ENCODE data around the gene ZNF397.

ZNF397 gene

DNA sequence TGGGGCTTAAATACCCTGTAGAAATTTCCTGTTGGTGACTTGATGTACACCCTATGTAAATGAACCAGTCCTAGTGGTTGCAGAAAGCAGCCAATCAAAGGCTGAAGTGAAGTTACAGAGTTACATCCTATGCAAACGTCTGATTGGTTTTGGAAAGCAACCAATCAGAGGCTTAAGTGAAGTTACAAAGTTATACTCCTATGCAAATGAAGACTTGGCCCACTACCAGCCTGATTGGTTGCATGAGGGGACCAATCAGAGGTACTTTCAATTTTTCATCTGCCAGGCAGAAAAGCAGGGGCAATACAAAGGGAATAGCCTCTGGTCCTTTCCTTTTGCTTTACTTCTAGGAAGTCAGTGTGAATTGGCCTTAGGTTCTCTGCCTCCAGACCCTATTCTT is 13.6 kb upstream of the ZNF397 start:
- ATAC-seq (replicated peaks) (no peak), DNase-seq (no peak)
- Mint-ChIP-seq H3K4me1 (peaks cover 2 to 4% of the 10 kb centered on the region in 2 donors), H3K4me3 (no peak overlapping the region), H3K36me3 (no peaks in the 10 kb centered on the region), H3K9me3 (no peaks in the 10 kb centered on the region), H3K27ac (no peak overlapping the region), H3K27me3 (no peaks in the 10 kb centered on the region)

DNA sequence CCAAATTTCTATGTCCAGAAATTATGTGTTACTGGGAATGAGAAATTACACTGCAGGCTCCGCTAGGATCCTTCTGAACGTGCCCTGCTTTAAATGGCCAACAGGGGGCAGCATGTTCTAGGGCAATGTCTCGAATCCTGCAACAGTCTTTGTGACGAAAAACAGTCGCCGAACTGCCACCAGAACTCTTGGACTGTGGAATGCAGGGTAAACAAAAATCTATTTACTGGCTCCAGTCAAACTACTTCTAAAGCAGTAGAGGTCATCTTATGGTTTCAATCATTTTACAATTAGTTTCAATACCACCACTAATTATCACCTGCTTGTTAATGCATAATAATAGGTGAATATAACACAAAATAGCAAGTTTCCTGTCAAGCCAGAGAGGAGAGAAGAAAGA is 9.8 kb upstream of the ZNF397 start:
- H3K27ac Mint-ChIP-seq = peak overlapping the region; percentile 83

DNA sequence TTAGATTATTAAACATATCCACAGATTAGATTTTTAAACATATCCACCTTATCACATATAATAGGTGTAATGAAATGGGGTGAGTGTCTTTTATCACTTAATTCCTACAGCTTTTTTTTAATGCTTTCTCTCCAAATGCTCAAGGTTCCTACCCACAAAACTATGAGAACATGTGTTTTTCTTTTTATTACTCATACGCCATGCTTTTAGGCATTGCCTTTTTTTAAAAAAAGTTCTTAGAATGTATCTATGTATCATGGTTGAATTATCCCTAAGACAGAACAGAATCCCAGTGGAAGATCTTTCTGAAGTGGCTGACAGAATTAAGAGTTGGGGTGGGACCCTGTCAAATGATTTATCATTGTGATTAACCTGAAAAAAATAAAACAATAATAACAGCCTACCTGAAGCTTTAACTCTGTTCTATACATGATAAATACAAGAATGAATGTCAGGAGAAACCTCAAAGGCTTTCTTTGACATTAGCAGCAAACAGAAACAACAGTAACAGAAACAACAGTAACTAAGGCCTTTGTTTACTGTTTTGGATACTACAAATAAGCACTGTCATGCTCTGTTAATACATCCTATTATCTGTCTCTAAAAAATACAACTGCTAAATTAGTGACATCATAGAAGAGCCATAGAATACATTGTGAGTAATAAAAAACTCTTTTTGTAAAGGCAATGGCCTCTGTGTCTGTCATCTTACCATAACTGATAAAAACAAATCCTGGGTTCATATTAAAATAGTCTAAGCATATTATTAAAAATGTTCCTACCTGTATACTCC is 4.1 kb upstream of the ZNF397 start:
- H3K4me1 Mint-ChIP-seq = no peaks in the 10 kb centered on the region
- ATAC-seq (replicated peaks) = no peak
- H3K27ac Mint-ChIP-seq = no peak overlapping the region
- H3K4me3 Mint-ChIP-seq = no peak overlapping the region
- H3K36me3 Mint-ChIP-seq = no peaks in the 10 kb centered on the region
- H3K9me3 Mint-ChIP-seq = no peaks in the 10 kb centered on the region
- H3K27me3 Mint-ChIP-seq = no peaks in the 10 kb centered on the region
- DNase-seq = no peak

More for the DNA sequence above, 9.8 kb upstream of the ZNF397 start:
- H3K27me3 Mint-ChIP-seq = no peaks in the 10 kb centered on the region
- H3K4me3 Mint-ChIP-seq = peak overlapping the region; percentile 70 to 79
- no peaks in the 10 kb centered on the region for H3K36me3 Mint-ChIP-seq
- DNase-seq = peak; percentile 55
- ATAC-seq (replicated peaks) = peak; percentile 89
- peaks cover 2 to 4% of the 10 kb centered on the region in 2 donors for H3K4me1 Mint-ChIP-seq
- H3K9me3 Mint-ChIP-seq = no peaks in the 10 kb centered on the region

DNA sequence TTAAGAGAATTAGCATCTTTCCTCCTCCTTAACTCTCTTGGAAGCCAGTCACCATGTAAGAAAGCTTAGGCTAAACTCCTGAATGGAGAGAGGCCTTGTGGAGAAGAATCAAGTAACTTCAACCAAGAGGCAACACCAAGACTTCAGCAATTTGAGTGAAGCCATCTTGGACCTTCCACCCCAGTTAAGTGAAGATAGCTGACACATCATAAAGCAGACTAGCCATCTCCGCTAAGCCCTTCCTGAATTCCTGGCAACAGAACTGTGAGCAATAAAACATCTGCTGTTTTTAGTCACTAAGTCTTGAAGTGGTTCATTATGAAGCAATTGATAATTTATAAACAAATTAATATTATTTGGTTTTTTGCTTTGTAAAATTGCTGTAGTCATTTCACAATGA is 1.5 kb upstream of the ZNF397 start:
- DNase-seq (no peak), ATAC-seq (replicated peaks) (no peak)
- no peak overlapping the region for H3K4me3 Mint-ChIP-seq
- peaks cover 9 to 10% of the 10 kb centered on the region in 2 donors for H3K9me3 Mint-ChIP-seq
- H3K36me3 Mint-ChIP-seq = peaks cover 18 to 20% of the 10 kb centered on the region in 2 donors
- no peak overlapping the region for H3K27ac Mint-ChIP-seq
- H3K27me3 Mint-ChIP-seq = no peaks in the 10 kb centered on the region
- peaks cover 8 to 18% of the 10 kb centered on the region in 2 donors for H3K4me1 Mint-ChIP-seq

DNA sequence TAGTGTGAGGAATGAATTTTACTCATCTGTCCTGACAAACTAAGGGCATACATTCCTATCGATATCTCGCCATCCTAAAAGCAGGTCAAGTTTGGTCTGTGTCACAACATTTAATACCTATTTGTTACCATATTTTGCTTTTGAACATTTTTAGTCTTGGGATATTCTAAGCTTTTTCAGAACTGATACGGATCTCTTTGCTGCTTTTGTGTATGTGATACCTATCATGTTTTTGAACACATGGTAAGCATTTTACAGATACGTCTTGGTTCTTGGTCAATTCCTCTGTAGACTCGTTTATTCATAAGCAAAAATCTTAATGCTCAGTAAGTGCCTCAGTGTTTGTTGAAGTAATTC is 592 bp downstream of the ZNF397 start:
- Mint-ChIP-seq H3K27me3 (no peaks in the 10 kb centered on the region), H3K36me3 (peaks cover 39 to 41% of the 10 kb centered on the region in 2 donors), H3K27ac (peak overlapping the region; percentile 100), H3K4me3 (peak overlapping the region; percentile 95 to 98), H3K9me3 (peaks cover 23 to 27% of the 10 kb centered on the region in 2 donors), H3K4me1 (peaks cover 9 to 20% of the 10 kb centered on the region in 2 donors)
- ATAC-seq (replicated peaks) (no peak), DNase-seq (no peak)

DNA sequence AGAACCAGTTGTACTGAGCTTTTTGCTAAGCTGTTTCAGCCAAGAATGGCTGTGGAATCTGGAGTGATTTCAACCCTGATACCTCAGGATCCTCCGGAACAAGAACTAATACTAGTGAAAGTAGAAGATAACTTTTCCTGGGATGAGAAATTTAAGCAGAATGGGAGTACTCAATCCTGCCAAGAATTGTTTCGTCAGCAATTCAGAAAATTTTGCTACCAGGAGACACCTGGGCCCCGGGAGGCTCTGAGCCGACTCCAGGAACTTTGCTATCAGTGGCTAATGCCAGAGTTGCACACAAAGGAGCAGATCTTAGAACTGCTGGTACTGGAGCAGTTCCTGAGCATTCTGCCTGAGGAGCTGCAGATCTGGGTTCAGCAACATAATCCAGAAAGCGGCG is 1.6 kb downstream of the ZNF397 start:
- Mint-ChIP-seq H3K9me3 (peaks cover 30 to 35% of the 10 kb centered on the region in 2 donors), H3K4me1 (peaks cover 15 to 30% of the 10 kb centered on the region in 2 donors), H3K4me3 (no peak overlapping the region), H3K36me3 (peaks cover 49 to 51% of the 10 kb centered on the region in 2 donors), H3K27ac (peak overlapping the region; percentile 67), H3K27me3 (no peaks in the 10 kb centered on the region)
- DNase-seq (no peak), ATAC-seq (replicated peaks) (no peak)

DNA sequence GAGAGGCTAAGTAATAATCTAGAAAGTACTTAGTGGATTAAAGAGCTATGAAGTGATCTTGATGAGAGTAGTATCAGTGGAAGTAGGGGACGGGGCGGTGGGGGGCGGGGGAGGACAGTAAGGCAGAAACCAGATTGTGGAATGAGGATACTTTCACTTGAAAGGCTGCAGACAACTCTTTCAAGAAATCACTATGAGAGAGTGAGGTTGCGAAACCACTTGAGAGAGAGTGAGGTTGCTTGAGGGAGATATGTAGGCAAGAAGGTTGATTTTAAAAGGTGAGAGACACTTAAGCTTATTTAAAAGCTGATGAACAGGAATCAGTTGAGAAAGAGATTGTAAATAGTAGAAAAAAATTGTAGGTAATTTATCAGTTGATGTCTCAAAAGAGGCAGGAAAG is 3.8 kb downstream of the ZNF397 start:
- H3K27me3 Mint-ChIP-seq = no peaks in the 10 kb centered on the region
- peaks cover 67 to 69% of the 10 kb centered on the region in 2 donors for H3K36me3 Mint-ChIP-seq
- H3K4me1 Mint-ChIP-seq = peaks cover 21 to 39% of the 10 kb centered on the region in 2 donors
- H3K27ac Mint-ChIP-seq = no peak overlapping the region
- no peak overlapping the region for H3K4me3 Mint-ChIP-seq
- H3K9me3 Mint-ChIP-seq = peaks cover 36 to 39% of the 10 kb centered on the region in 2 donors
- DNase-seq (no peak), ATAC-seq (replicated peaks) (no peak)

DNA sequence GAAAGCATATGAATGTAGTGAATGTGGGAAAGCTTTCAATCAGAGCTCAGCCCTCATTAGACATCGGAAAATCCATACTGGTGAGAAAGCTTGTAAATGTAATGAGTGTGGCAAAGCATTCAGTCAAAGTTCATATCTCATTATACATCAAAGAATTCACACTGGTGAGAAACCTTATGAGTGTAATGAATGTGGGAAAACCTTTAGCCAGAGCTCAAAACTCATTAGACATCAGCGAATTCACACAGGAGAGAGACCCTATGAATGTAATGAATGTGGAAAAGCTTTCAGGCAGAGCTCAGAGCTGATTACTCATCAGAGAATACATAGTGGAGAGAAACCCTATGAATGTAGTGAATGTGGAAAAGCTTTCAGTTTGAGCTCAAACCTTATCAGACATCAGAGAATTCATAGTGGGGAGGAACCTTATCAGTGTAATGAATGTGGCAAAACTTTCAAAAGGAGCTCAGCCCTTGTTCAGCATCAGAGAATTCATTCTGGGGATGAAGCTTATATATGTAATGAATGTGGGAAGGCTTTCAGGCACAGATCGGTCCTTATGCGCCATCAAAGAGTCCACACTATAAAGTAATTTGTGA is 5.0 kb downstream of the ZNF397 start:
- DNase-seq (no peak), ATAC-seq (replicated peaks) (no peak)
- no peak overlapping the region for H3K4me3 Mint-ChIP-seq
- no peaks in the 10 kb centered on the region for H3K27me3 Mint-ChIP-seq
- peaks cover 23 to 39% of the 10 kb centered on the region in 2 donors for H3K4me1 Mint-ChIP-seq
- H3K9me3 Mint-ChIP-seq = peaks cover 39 to 40% of the 10 kb centered on the region in 2 donors
- peaks cover 74 to 80% of the 10 kb centered on the region in 2 donors for H3K36me3 Mint-ChIP-seq
- no peak overlapping the region for H3K27ac Mint-ChIP-seq

DNA sequence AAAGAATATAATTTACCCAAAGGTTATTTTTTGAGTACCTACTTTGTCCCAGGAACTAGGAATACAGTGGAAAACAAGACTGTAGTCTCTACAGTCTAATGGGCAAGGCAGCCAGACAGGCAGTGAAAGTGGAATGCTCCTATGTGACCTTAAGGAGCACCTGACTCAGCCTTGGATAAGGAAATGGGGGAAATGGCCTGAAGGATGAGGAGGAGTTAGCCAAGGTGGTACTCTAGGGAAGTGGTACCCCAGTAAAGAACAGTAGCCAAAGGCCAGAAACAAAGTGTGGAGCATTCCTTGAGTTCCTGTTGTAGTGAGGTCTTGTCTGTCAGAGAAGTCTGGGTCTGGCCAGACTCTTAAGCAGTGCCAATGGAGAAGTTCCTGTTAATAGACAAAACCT is 6.0 kb downstream of the ZNF397 start:
- Mint-ChIP-seq H3K4me3 (no peak overlapping the region), H3K27me3 (no peaks in the 10 kb centered on the region), H3K36me3 (peaks cover 83 to 90% of the 10 kb centered on the region in 2 donors), H3K27ac (peak overlapping the region; percentile 72), H3K4me1 (peaks cover 23 to 39% of the 10 kb centered on the region in 2 donors), H3K9me3 (peaks cover 39 to 45% of the 10 kb centered on the region in 2 donors)
- ATAC-seq (replicated peaks) (no peak), DNase-seq (no peak)

DNA sequence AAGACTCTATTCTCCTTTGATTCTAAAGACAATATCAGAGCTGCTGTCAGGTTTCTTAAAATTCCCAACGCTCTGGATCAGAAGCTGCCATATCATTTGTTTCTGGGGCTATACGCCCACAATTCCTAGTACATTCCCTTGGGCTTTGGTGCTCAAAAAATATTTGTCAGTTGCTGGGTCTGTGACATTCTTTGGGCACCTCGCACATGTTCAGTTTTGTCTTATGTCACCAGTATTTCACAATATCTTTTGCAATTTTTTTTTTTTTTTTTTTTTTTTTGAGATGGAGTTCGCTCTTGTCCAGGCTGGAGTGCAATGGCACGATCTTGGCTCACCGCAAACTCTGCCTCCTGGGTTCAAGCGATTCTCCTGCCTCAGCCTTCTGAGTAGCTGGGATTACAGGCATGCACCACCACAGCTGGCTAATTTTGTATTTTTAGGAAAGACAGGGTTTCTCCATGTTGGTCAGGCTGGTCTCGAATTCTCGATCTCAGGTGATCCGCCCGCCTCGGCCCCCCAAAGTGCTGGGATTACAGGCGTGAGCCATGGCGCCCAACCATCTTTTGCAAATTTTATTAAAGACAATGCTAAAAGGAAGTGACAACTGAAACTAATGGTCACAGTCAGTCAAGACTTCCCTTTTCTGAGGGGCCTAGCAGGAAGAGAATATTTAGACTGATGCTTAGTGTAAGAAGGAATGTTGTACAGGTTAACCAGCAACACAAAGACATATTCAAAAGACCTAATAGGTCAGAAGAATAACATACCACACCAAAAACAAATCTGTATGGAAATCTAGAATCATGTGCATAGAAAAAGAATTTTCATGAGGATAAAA is 6.8 kb downstream of the ZNF397 start:
- Mint-ChIP-seq H3K27me3 (no peaks in the 10 kb centered on the region), H3K27ac (peak overlapping the region; percentile 49), H3K36me3 (peaks cover 88 to 94% of the 10 kb centered on the region in 2 donors), H3K4me1 (peaks cover 22 to 35% of the 10 kb centered on the region in 2 donors), H3K4me3 (peak overlapping the region; percentile 1 to 31), H3K9me3 (peaks cover 44 to 48% of the 10 kb centered on the region in 2 donors)
- peak; percentile 93 to 98 for ATAC-seq (replicated peaks)
- DNase-seq = no peak

DNA sequence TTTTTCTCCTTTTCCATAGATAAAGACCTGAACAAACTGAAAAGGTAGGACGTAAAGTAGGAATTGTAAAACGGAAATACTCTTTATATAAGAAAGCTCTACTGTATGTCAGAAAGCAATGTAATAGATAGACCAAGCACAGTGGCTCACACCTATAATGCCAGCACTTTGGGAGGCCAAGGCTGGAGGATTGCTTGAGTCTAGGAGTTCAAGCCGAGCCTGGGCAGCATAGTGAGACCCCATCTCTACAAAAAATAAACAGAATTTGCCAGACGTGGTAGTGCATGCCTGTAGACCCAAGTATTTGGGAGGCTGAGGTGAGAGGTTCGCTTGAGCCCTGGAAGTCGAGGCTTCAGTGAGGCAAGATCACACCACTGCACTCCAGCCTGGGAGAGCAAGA is 7.6 kb downstream of the ZNF397 start:
- Mint-ChIP-seq H3K27ac (no peak overlapping the region), H3K36me3 (peaks cover 88 to 95% of the 10 kb centered on the region in 2 donors), H3K27me3 (no peaks in the 10 kb centered on the region), H3K4me1 (peaks cover 21 to 30% of the 10 kb centered on the region in 2 donors), H3K9me3 (peaks cover 45 to 53% of the 10 kb centered on the region in 2 donors), H3K4me3 (no peak overlapping the region)
- DNase-seq = no peak
- ATAC-seq (replicated peaks) = no peak

DNA sequence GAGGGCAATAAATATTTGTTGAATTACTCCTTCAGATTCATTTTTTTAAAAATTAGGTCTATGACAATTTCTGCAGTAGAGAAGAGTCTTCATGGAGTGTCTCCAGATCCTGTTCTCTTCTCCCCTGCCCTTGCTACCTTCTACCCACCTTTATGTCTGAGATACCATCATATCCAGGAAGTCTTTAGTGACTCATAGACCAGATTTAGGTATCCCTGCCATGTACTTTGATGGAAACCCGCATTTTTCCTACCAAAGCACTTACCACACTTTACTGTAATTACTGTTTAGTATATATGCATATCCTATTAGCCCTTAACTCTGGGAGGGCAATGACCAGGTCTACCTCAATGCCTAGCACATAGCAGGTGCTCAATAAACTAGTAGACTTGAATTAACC is 11.6 kb downstream of the ZNF397 start:
- DNase-seq = no peak
- peaks cover 27 to 35% of the 10 kb centered on the region in 2 donors for H3K9me3 Mint-ChIP-seq
- no peak overlapping the region for H3K27ac Mint-ChIP-seq
- no peak overlapping the region for H3K4me3 Mint-ChIP-seq
- no peaks in the 10 kb centered on the region for H3K27me3 Mint-ChIP-seq
- ATAC-seq (replicated peaks) = no peak
- H3K36me3 Mint-ChIP-seq = peaks cover 76 to 88% of the 10 kb centered on the region in 2 donors
- H3K4me1 Mint-ChIP-seq = peaks cover 9 to 10% of the 10 kb centered on the region in 2 donors

DNA sequence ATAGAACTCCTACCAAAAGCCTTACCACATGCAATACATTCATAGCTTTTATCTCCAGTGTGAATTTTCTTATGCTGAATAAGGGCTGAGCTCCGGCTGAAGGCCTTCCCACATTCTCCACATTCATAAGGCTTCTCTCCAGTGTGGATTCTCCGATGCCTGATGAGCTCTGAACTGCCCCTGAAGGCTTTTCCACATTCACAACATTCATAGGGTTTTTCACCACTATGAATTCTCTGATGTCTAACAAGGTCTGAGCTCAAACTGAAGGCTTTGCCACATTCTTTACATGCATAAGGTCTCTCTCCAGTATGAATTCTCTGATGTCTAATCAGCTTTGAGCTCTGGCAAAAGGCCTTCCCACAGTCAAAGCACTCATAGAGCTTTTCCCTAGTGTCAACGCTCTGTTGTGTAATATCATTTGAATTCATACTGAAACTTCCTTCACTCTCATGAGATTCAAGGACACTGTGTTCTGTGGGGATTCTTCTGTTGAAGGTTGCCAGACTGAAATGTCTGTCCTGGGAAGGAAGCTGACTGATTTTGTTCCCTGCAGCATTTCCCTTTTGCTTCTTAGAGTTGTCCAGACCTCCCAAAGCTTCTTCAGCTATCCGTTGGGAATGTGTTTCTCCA is 12.9 kb downstream of the ZNF397 start:
- Mint-ChIP-seq H3K27me3 (no peaks in the 10 kb centered on the region), H3K9me3 (peaks cover 22 to 30% of the 10 kb centered on the region in 2 donors), H3K4me1 (peaks cover 0 to 4% of the 10 kb centered on the region in 2 donors), H3K4me3 (no peak overlapping the region), H3K36me3 (peaks cover 72 to 86% of the 10 kb centered on the region in 2 donors), H3K27ac (no peak overlapping the region)
- no peak for DNase-seq
- no peak for ATAC-seq (replicated peaks)

DNA sequence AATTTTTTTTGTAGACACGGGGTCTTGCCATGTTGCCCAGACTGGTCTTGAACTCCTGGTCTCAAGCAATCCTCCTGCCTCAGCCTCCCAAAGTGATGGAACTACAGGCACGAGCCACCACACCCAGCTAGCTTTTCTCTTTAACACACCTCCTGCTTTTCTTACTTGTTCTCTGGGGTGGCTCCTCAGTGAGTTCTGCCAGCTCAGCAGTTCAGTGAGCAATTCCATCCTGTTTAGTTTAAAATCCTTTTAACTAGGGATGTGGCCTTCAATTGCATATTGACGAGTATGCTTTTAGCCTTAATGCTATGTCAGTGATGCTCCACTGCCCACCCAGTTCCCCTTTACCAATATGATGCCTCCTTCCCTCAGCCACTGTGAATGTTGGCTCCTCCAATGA is 16.1 kb downstream of the ZNF397 start:
- Mint-ChIP-seq H3K4me1 (peaks cover 0 to 2% of the 10 kb centered on the region in 2 donors), H3K27me3 (no peaks in the 10 kb centered on the region), H3K4me3 (no peak overlapping the region), H3K36me3 (peaks cover 70 to 87% of the 10 kb centered on the region in 2 donors), H3K27ac (no peak overlapping the region), H3K9me3 (peaks cover 20 to 22% of the 10 kb centered on the region in 2 donors)
- DNase-seq = no peak
- no peak for ATAC-seq (replicated peaks)

All from stimulated activated naive B cell treated with anti-CD40 and anti-IgM and Interleukin-4, amounts not matched to agents 10 μg/mL and 1 μg/mL and 100 μg/mL, for 72 hours (primary cell).